RWPE2 (cell line): Measurements from ENCODE around the gene HEMK1.

ENCODE experiments used
- ATAC-seq: fragments of 200-7000 bp; cut with Tn5 transposase; 3 replicates; pipeline ENCODE4 v1.9.1; 2021; ENCODE audit warnings: low read depth
- DNase-seq: peaks from one replicate; pipeline ENCODE4 v3.0.0-alpha.2; 2020; ENCODE audit warnings: low spot score
- H3K27ac ChIP-seq: fragments of 450-650 bp; 2 replicates; pipeline ENCODE4 v1.5.1; 2017; ENCODE audit warnings: mild to moderate bottlenecking; ENCODE audit not compliant: poor library complexity, severe bottlenecking
- H3K27me3 ChIP-seq: fragments of 250-450 bp; sonication (Bioruptor Pico); 2 replicates; pipeline ENCODE4 v1.5.1; 2021; ENCODE audit warnings: mild to moderate bottlenecking, moderate library complexity; ENCODE audit not compliant: insufficient read depth, poor library complexity, severe bottlenecking
- H3K36me3 ChIP-seq: fragments of 250-450 bp; sonication (Bioruptor Pico); 2 replicates; pipeline ENCODE4 v1.5.1; 2020; ENCODE audit warnings: low read depth, mild to moderate bottlenecking, moderate library complexity
- H3K4me1 ChIP-seq: fragments of 250-450 bp; sonication (Bioruptor Pico); 2 replicates; pipeline ENCODE4 v1.5.1; 2021; ENCODE audit warnings: mild to moderate bottlenecking, moderate library complexity; ENCODE audit not compliant: insufficient read depth, poor library complexity, severe bottlenecking
- H3K4me3 ChIP-seq: fragments of 250-450 bp; sonication (Bioruptor Pico); 2 replicates; pipeline ENCODE4 v1.5.1; 2021; ENCODE audit warnings: mild to moderate bottlenecking, moderate library complexity; ENCODE audit not compliant: severe bottlenecking
- H3K9me3 ChIP-seq: fragments of 250-450 bp; sonication (Bioruptor Pico); 2 replicates; pipeline ENCODE4 v1.5.1; 2021; ENCODE audit warnings: mild to moderate bottlenecking, moderate library complexity; ENCODE audit not compliant: severe bottlenecking
- CTCF ChIP-seq: fragments of 450-650 bp; IDR thresholded peaks from one replicate; pipeline ENCODE4 v1.5.1; 2017; ENCODE audit warnings: mild to moderate bottlenecking, moderate library complexity; ENCODE audit not compliant: poor library complexity, severe bottlenecking

The HEMK1 gene

GRCh38 chr3:50644561-50644960, 75.2 kb downstream of the HEMK1 start:
- H3K4me3 ChIP-seq, result no peak overlapping the region
- no peak for DNase-seq
- no peaks in the 10 kb centered on the region for H3K9me3 ChIP-seq
- no peaks in the 10 kb centered on the region for H3K27me3 ChIP-seq
- TF ChIP-seq CTCF, result no peak
- ATAC-seq, result no peak
- peaks cover 48% of the 10 kb centered on the region for H3K36me3 ChIP-seq
- H3K4me1 ChIP-seq, result no peaks in the 10 kb centered on the region
- H3K27ac ChIP-seq, result no peak overlapping the region

GRCh38 chr3:50645378-50645777, 76.1 kb downstream of the HEMK1 start:
- ATAC-seq, result no peak
- peaks cover 42% of the 10 kb centered on the region for H3K36me3 ChIP-seq

More at GRCh38 chr3:50645378-50645777, 76.1 kb downstream of the HEMK1 start:
- Histone ChIP-seq H3K27ac (no peak overlapping the region), H3K9me3 (no peaks in the 10 kb centered on the region), H3K4me3 (no peak overlapping the region), H3K27me3 (no peaks in the 10 kb centered on the region), H3K4me1 (no peaks in the 10 kb centered on the region)
- no peak for TF ChIP-seq CTCF
- DNase-seq, result no peak
